Activated CD4-positive, alpha-beta T cell treated with anti-CD3 and anti-CD28 coated beads, Interleukin-2, amount 10 ng/mL, durations not matched to agents 24 days and 14 days (primary cell): Measurements from ENCODE around the gene SLC35F3. TPM values are rescaled to one million over a fixed set of nuclear protein-coding genes. Genes with fewer than 3 reads are reported as not detected.
A peak's percentile ranks its signal among the peaks of the same experiment; 100 is the strongest.
"Not testable (repeated sequence)": the region's sequence is repeated elsewhere in the genome, so short reads cannot be mapped to it uniquely, and the experiment has no call there.

Experiments
- DNase-seq: peaks from one replicate; pipeline ENCODE4 v3.0.0; 2022
- H3K27ac Mint-ChIP-seq: one replicate; pipeline ENCODE4 v1.8.0; 2022; ENCODE audit warnings: mild to moderate bottlenecking, mixed read lengths
- H3K27me3 Mint-ChIP-seq: one replicate; pipeline ENCODE4 v1.8.0; 2022; ENCODE audit warnings: mixed read lengths
- H3K36me3 Mint-ChIP-seq: one replicate; pipeline ENCODE4 v1.8.0; 2022; ENCODE audit warnings: low read depth, mild to moderate bottlenecking, mixed read lengths
- H3K4me1 Mint-ChIP-seq: one replicate; pipeline ENCODE4 v1.8.0; 2021; ENCODE audit warnings: mixed read lengths
- H3K4me3 Mint-ChIP-seq: one replicate; pipeline ENCODE4 v1.8.0; 2022; ENCODE audit warnings: mild to moderate bottlenecking, moderate library complexity, mixed read lengths
- H3K9me3 Mint-ChIP-seq: one replicate; pipeline ENCODE4 v1.8.0; 2021; ENCODE audit warnings: mixed read lengths
- intact Hi-C: fragments of 100-400 bp; cut with micrococcal nuclease; formaldehyde crosslinking; loops from one replicate; pipeline ENCODE4 v1.15.1; 2023
- total RNA-seq: library from RNA; stranded (reverse); gene quantifications from 2 replicates; pipeline ENCODE4 v1.2.3, GENCODE V29; 2022

SLC35F3 gene
- total RNA-seq, 1 donor from 2014 or later = 10.9 TPM

DNA sequence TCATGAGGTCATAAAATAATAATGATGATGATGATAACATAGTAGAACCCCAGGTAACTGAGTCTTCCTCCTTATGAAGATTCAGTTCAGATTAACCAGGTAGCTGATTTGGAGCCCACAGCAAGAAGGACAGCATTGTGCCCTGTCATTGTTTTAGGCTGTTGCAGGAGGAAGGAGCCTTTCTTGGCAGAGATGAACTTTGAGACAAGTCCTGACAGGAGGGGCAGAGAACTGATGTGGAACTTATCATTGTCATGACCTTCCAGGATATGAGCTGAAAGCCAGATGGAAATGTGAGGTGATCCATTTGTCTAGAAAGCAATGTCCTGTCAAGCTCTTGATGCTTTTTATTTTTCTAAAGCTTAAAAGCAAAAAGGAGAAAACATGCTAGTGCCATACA is 336.2 kb downstream of the SLC35F3 start:
- Mint-ChIP-seq H3K36me3 (peaks cover 4% of the 10 kb centered on the region), H3K27ac (no peak overlapping the region), H3K4me3 (no peak overlapping the region), H3K9me3 (no peaks in the 10 kb centered on the region), H3K27me3 (peaks cover 3% of the 10 kb centered on the region), H3K4me1 (peaks cover 17% of the 10 kb centered on the region)
- intact Hi-C loops = no loop called here
- DNase-seq = no peak

DNA sequence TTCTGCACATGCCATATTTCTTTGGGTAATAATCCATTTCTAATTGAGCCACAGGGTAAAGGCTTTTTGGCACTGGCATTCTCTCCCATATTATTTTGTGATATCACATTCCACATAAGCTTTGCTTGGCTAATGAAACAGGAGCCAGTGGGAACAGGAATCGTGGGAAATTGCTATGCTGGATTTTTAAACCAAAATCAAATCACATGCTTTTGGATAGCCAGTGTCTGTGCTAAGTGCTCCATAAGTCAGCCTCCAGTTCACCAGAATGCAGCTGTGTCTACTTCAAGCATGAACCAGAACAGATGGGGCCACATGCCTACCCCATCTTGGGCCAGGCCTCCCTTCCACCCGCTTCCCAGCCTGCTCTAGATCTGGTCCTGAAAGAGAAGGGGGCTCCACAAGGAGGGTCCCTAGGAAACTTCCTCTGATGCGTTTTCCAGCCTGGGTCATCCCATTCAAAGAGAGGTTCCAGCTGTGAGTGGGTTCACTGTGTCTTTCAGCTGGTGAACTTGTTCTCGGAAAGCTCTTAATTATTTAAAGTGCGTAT is 337.5 kb downstream of the SLC35F3 start:
- H3K36me3 Mint-ChIP-seq = peaks cover 4% of the 10 kb centered on the region
- H3K4me3 Mint-ChIP-seq = no peak overlapping the region
- peaks cover 17% of the 10 kb centered on the region for H3K4me1 Mint-ChIP-seq
- intact Hi-C loops = no loop called here
- no peak for DNase-seq
- H3K27me3 Mint-ChIP-seq = peaks cover 3% of the 10 kb centered on the region
- no peak overlapping the region for H3K27ac Mint-ChIP-seq
- H3K9me3 Mint-ChIP-seq = no peaks in the 10 kb centered on the region

DNA sequence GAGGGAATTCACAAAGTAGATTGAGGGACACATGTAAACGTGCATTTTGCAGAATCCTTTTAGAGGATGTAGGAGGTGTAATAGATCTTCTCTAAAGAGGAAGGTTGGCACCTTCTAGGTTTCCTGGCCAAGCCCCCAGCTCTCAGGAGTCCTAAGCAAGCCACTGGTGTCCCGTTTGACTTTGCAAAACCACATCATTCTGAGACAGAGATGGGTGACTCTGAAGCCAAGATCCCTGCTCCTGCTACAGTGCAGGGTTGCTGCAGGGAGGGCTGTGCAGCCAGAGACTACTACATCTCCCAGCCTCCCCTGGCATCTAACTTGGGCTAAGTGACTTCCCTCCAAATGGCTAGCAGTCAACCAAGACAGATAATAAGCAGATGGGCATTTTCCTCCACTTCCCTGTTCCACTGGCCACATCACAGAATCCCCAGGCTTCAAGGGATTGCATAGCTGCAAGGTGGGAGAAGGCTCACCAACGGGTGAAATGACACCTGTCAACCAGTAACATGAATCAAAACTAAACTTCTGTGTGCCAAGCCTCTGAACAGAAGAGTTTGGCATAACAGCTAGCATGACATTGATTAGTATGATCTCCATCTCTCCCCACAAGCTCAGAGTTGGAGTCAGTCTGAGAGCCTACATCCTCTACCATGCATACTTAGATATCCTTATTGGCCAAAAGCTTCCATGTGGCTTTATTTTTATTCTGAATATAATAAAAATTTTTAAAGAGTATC is 339.2 kb downstream of the SLC35F3 start:
- H3K4me3 Mint-ChIP-seq = no peak overlapping the region
- peaks cover 10% of the 10 kb centered on the region for H3K9me3 Mint-ChIP-seq
- peaks cover 12% of the 10 kb centered on the region for H3K4me1 Mint-ChIP-seq
- no peak for DNase-seq
- H3K36me3 Mint-ChIP-seq = peaks cover 7% of the 10 kb centered on the region
- H3K27me3 Mint-ChIP-seq = peaks cover 3% of the 10 kb centered on the region
- intact Hi-C loops = loop anchor here (2.0 kb wide), 1 partner anchor 27 kb away; no protein-coding TSS in a partner anchor
- no peak overlapping the region for H3K27ac Mint-ChIP-seq

DNA sequence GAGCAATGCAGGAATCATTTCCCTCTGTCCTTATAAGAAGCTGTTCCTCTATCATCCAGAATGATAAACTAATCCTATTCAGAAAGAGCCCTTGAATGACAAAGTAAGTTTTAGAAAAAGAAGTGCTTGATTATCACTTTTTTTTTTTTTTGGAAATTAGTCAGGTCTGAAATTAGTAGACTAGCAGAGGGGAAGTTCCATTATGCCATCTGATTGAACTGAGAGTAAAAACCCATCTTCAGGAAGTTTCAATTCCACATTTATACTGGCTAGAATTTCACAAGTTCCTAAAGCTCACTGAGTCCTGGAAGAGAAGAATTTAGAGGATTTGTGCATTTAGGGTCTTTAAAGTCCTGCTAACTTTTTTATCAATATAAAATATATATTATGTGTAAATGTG is 340.0 kb downstream of the SLC35F3 start:
- intact Hi-C loops = loop anchor here (2.0 kb wide), 1 partner anchor 26 kb away; no protein-coding TSS in a partner anchor
- Mint-ChIP-seq H3K9me3 (peaks cover 14% of the 10 kb centered on the region), H3K4me3 (no peak overlapping the region), H3K36me3 (peaks cover 7% of the 10 kb centered on the region), H3K27me3 (peaks cover 2% of the 10 kb centered on the region), H3K4me1 (peaks cover 12% of the 10 kb centered on the region), H3K27ac (no peak overlapping the region)
- DNase-seq = no peak

DNA sequence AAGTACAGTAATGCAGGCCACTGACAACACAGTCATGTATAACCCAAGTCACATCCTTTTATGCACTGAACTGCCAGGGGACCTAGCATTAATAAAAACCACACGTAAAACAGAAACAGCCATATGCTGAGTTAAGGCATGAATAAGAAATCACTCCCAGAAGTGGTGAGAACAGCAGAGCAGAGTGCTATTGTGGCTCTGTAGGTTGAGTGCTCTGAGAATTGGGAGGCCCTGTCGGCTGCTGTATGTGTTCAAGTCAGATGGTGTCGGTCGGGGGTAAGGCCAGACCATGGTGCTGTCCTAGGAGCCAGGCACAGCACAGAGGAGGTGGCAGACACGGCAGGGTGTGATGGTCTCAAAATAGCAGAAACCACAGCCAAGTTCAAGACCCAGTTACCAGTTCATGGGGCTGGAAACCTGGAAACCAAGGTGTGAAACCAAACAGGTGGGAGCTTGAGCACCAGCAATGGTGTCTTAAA is 342.2 kb downstream of the SLC35F3 start:
- Mint-ChIP-seq H3K27me3 (peaks cover 5% of the 10 kb centered on the region), H3K36me3 (peaks cover 7% of the 10 kb centered on the region), H3K27ac (no peak overlapping the region), H3K9me3 (peaks cover 14% of the 10 kb centered on the region), H3K4me3 (no peak overlapping the region), H3K4me1 (peaks cover 12% of the 10 kb centered on the region)
- no peak for DNase-seq
- intact Hi-C loops = no loop called here

DNA sequence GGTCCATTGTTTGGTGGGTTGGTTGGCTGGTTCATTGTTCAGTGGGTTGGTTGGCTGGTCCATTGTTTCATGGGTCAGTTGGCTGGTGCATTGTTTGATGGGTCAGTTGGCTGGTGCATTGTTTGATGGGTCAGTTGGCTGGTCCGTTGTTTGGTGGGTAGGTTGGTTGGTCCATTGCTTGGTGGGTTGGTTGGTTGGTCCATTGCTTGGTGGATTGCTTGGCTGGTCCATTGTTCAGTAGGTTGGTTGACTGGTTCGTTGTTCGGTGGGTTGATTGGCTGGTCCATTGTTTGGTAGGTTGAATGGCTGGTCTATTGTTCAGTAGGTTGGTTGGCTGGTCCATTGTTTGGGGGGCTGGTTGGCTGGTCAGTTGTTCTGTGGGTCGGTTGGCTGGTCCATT is 343.3 kb downstream of the SLC35F3 start:
- H3K27ac Mint-ChIP-seq, DNase-seq, H3K4me3 Mint-ChIP-seq, intact Hi-C loops, H3K27me3 Mint-ChIP-seq, H3K36me3 Mint-ChIP-seq: not testable (repeated sequence)
- Mint-ChIP-seq H3K4me1 (peaks cover 12% of the 10 kb centered on the region), H3K9me3 (peaks cover 14% of the 10 kb centered on the region)

DNA sequence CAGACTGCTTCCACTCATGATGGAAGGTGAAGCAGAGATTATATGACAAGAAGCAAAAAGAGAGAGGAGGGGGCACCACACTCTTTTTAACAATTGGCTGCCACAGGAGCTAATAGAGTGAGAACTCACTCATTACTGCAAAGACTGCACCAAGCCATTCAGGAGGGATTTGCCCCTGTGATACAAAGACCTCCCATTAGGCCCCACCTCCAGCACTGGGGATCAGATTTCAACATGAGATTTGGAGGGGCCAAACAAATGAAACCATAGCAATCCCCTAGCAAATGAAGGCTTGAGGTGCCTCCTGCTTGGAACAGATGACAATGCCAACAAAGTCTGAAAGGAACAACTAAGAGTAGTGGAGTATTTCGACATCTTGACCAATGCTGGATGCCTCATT is 346.3 kb downstream of the SLC35F3 start:
- no peaks in the 10 kb centered on the region for H3K4me1 Mint-ChIP-seq
- H3K27me3 Mint-ChIP-seq = peaks cover 17% of the 10 kb centered on the region
- peaks cover 12% of the 10 kb centered on the region for H3K36me3 Mint-ChIP-seq
- no peak overlapping the region for H3K27ac Mint-ChIP-seq
- H3K4me3 Mint-ChIP-seq = no peak overlapping the region
- intact Hi-C loops = no loop called here
- peaks cover 31% of the 10 kb centered on the region for H3K9me3 Mint-ChIP-seq
- DNase-seq = no peak

DNA sequence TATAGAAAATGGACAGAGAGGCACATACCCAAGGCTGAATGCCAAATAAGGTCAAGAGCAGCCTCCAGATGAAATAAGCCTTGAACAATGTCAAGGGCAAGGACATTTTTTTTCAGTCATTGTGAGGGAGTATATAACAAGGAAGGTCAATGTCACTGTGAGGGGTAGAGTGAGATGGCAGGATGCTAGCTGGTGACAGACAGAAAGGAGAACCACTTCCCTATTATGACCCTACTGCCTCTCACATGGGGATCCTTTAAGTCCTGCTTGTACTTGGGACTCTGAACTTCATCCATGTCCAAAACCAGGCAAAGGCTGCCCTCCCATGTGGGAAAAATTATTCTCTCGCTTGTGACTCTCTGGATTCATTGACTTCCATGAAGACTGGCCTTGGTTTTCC is 349.3 kb downstream of the SLC35F3 start:
- H3K27me3 Mint-ChIP-seq = peaks cover 26% of the 10 kb centered on the region
- intact Hi-C loops = no loop called here
- H3K36me3 Mint-ChIP-seq = peaks cover 7% of the 10 kb centered on the region
- no peak overlapping the region for H3K4me3 Mint-ChIP-seq
- no peak for DNase-seq
- H3K27ac Mint-ChIP-seq = no peak overlapping the region
- peaks cover 33% of the 10 kb centered on the region for H3K9me3 Mint-ChIP-seq
- H3K4me1 Mint-ChIP-seq = peaks cover 5% of the 10 kb centered on the region

DNA sequence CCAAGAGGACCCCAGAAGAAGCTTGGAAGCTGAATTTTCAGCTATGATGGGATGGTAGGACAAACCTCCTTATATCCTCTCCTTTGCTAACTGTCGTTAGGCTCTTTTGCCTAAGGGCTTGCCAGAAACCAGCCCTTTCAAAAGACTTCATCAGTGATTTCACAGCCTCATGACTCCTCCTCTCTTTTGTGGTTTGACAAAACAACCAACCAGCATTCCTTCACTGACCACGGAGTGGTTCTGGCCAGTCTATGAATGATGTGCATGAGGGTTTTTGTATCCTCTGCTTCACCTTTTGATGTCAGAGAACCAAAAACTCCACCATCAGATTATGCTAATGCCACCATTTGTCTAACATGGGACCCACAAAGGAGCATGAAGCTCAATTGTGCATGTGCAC is 351.9 kb downstream of the SLC35F3 start:
- no peak overlapping the region for H3K4me3 Mint-ChIP-seq
- H3K4me1 Mint-ChIP-seq = peaks cover 13% of the 10 kb centered on the region
- peaks cover 7% of the 10 kb centered on the region for H3K36me3 Mint-ChIP-seq
- peaks cover 35% of the 10 kb centered on the region for H3K9me3 Mint-ChIP-seq
- no peak for DNase-seq
- H3K27me3 Mint-ChIP-seq = peaks cover 22% of the 10 kb centered on the region
- intact Hi-C loops = no loop called here
- H3K27ac Mint-ChIP-seq = no peak overlapping the region

DNA sequence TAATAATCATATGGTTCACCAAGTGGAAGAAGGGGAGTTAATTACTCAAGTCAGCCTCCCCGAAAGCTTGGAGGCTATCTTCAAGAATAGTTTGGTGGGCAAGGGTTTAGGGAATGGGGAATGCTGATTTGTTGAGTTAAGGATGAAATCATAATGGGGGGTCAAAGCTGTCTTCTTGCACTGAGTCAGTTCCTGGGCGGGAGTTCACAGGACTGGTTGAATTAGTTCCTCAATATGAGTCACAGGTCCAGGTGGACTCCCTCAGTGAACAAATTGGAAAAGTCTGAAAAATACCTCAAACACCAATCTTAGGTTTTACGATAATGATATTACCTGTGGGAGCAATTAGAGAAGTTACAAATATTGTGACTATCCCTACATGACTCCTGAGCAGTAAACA is 353.6 kb downstream of the SLC35F3 start:
- DNase-seq = no peak
- H3K36me3 Mint-ChIP-seq = peaks cover 7% of the 10 kb centered on the region
- H3K27me3 Mint-ChIP-seq = peaks cover 20% of the 10 kb centered on the region
- H3K4me3 Mint-ChIP-seq = no peak overlapping the region
- H3K4me1 Mint-ChIP-seq = peaks cover 13% of the 10 kb centered on the region
- no peak overlapping the region for H3K27ac Mint-ChIP-seq
- peaks cover 35% of the 10 kb centered on the region for H3K9me3 Mint-ChIP-seq
- intact Hi-C loops = no loop called here

DNA sequence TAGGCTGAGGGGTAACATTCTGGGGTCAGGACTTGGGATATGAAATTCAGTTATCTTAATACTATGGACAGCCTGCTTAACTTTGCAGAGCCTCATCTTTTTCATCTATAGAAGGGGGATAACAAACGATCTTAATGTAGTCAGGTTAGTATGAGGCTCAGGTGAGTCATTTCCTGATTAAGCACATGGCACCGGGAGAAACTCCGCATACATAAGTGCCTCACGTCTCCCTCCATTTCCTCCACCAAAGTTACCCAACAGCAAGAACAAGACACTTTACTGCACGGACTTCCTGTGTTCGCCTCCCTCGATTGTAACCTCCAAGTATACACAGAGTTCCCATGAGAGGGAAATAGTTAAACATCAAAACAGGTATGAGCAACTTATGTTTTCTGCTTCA is 356.1 kb downstream of the SLC35F3 start:
- peaks cover 13% of the 10 kb centered on the region for H3K4me1 Mint-ChIP-seq
- peak overlapping the region; percentile 16 for H3K4me3 Mint-ChIP-seq
- H3K27me3 Mint-ChIP-seq = peaks cover 9% of the 10 kb centered on the region
- peaks cover 19% of the 10 kb centered on the region for H3K9me3 Mint-ChIP-seq
- intact Hi-C loops = no loop called here
- peak overlapping the region; percentile 45 for H3K27ac Mint-ChIP-seq
- peak; percentile 61 for DNase-seq
- H3K36me3 Mint-ChIP-seq = peaks cover 2% of the 10 kb centered on the region

DNA sequence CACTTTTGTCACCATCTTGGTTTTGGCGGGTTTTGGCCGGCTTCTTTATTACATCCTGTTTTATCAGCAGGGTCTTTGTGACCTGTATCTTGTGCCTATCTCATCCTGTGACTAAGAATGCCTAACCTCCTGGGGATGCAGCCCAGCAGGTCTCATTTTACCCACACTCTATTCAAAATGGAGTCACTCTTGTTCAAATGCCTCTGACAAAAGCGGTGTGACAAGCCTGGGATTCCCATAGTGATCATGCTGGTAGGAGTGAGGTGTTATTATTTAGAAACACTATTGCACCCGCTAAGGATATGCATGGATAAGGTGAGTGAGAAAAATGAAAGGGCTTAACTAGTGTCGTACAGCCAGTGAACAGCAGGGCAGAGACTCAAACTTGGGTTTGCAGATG is 357.1 kb downstream of the SLC35F3 start:
- intact Hi-C loops = no loop called here
- peaks cover 6% of the 10 kb centered on the region for H3K27me3 Mint-ChIP-seq
- H3K36me3 Mint-ChIP-seq = peaks cover 4% of the 10 kb centered on the region
- no peak overlapping the region for H3K4me3 Mint-ChIP-seq
- H3K4me1 Mint-ChIP-seq = peaks cover 13% of the 10 kb centered on the region
- no peak overlapping the region for H3K27ac Mint-ChIP-seq
- peaks cover 18% of the 10 kb centered on the region for H3K9me3 Mint-ChIP-seq
- DNase-seq = no peak

DNA sequence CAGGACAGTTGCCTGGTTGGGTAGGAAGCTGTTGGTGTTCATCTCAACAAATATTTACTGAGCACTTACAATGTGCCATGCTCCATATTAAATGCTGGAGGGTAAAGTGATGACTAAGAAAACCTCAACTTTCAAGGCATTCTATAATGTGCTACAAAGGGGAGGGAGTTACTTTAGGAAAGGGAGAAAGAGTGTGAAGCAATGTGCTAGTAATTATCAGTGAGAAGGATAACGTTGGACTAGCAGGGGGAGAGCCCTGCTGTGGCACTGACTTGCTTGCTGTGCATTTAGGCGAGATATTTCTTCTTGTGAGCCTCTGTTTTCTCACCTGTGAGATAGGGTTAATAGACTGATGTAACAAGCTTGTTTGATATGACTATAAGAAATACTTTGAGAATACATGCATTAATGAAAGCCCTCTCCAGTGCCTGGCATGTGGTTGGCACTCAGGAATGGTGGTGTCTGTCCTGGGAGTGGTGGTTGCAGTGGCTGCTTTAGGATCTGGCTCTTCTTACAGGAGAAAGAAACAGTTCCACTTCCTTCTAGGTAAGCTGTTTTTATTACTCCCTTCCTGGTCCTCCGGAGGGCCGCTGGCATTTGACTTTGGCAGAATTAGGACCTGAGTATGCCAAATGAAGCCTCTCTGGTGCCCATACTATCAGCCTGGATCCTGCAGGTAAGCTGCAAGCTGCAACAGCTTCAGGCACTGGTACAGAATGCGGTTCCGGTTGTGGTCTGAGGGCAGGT is 357.7 kb downstream of the SLC35F3 start:
- H3K9me3 Mint-ChIP-seq = peaks cover 17% of the 10 kb centered on the region

DNA sequence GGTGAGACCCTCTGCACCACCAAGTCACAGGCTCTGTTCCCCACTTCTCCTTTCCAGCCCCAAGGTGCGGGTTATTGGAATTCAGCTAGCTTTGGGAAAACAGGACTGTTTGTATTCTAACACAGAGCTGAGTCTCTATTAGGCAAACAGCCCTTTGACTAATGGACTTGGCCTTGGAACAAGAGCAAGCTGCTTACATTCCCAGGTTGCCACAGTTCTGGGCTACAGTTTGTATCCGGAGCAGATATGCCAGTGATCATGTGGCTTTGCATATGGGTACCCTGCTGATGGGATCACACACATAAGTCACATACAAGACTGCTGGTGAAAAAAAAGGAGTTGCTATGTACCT is 358.3 kb downstream of the SLC35F3 start:
- Mint-ChIP-seq H3K27ac (no peak overlapping the region), H3K27me3 (no peaks in the 10 kb centered on the region), H3K36me3 (peaks cover 4% of the 10 kb centered on the region), H3K4me1 (peaks cover 11% of the 10 kb centered on the region), H3K4me3 (no peak overlapping the region), H3K9me3 (peaks cover 11% of the 10 kb centered on the region)
- intact Hi-C loops = no loop called here
- DNase-seq = no peak

More for the DNA sequence above, 357.7 kb downstream of the SLC35F3 start:
- DNase-seq = no peak
- no peak overlapping the region for H3K27ac Mint-ChIP-seq
- peaks cover 4% of the 10 kb centered on the region for H3K36me3 Mint-ChIP-seq
- intact Hi-C loops = no loop called here
- H3K4me3 Mint-ChIP-seq = no peak overlapping the region
- H3K4me1 Mint-ChIP-seq = peaks cover 12% of the 10 kb centered on the region
- H3K27me3 Mint-ChIP-seq = peaks cover 2% of the 10 kb centered on the region
